GM18870 (cell line): Measurements from ENCODE around the gene PPP5C.

Experiments
- ATAC-seq: cut with Tn5 transposase; IDR thresholded peaks from one replicate; pipeline ENCODE4 v1.9.1; 2021; ENCODE audit warnings: moderate library complexity; ENCODE audit not compliant: unreplicated experiment

The PPP5C gene

GRCh38 chr19:46328079-46328478 lies 18.8 kb upstream of the PPP5C start:
- ATAC-seq: no peak

DNA sequence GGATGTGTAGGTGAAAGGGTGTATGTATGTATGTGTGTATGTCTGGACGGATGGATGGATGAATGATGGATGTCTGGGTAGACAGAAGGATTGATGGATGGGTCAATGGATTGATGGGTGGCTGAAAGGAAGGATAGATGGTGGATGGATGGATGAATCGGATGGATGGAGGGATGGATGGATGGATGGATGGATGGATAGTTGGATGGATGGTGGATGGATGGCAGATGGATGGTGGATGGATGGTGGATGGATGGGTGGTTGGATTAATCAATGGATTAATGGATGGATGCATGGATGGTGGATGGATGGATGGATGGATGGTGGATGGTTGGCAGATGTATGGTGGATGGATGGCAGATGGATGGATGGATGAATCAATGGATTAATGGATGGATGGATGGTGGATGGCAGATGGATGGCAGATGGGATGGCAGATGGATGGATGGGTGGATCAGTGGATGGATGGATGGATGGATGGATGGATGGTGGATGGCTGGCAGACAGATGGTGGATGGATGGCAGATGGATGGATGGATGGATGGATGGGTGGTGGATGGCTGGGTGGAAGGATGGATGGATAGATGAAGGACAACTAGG lies 16.5 kb upstream of the PPP5C start:
- no peak for ATAC-seq

GRCh38 chr19:46337487-46337886 lies 9.4 kb upstream of the PPP5C start:
- no peak for ATAC-seq

- ATAC-seq: no peak
Measured at GRCh38 chr19:46339446-46339845, 7.4 kb upstream of the PPP5C start.

DNA sequence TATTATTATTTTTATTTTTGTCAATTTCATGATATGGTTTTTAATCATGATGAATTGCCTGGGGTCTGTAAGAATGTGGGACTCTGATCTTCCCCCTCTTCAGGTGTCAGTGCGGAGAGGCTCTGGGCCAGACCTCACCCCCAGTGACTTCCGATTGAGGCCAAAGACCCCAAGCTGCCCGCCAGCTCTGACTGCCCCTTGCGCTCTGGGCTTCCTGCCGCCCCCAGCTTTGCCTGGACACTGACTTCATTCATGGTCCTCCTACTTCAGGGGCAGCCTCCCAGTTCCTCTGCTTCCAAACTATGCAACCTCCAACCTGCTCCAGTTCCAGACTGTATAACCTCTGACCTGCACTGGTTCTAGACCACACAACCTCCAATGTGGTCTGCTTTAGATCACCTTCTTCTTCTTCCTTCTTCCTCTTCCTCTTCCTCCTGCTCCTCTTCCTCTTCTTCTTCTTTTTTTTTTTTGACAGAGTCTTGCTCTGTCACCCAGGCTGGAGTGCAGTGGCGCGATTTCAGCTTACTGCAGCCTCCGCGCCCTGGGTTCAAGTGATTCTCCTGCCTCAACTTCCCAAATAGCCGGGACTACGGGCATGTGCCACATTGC lies 6.7 kb upstream of the PPP5C start:
- no peak for ATAC-seq

- no peak for ATAC-seq
Measured at GRCh38 chr19:46341937-46342336, 5.0 kb upstream of the PPP5C start.

DNA sequence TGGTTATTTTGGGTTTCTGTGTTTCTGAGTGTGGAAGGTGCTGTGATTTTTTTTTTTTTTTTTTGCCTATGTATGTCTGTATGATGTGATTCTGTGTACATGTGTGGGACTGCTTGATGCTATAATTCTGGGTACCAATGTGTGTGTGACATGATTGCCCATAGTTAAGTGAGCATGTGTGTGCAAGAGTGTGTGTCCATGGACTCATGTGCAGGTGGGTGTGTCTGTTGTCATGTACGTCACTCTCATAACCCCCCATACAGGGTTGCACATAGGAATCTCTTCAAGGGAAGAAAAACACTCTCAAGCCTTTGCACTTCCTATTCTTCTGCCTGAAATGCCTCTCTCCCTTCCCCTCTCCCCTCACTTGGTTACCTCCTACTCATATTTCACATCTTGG lies 2.5 kb upstream of the PPP5C start:
- ATAC-seq: no peak

GRCh38 chr19:46345157-46345556 lies 1.7 kb upstream of the PPP5C start:
- no peak for ATAC-seq

- no peak for ATAC-seq
Measured at GRCh38 chr19:46347572-46347883, 641 bp downstream of the PPP5C start.

DNA sequence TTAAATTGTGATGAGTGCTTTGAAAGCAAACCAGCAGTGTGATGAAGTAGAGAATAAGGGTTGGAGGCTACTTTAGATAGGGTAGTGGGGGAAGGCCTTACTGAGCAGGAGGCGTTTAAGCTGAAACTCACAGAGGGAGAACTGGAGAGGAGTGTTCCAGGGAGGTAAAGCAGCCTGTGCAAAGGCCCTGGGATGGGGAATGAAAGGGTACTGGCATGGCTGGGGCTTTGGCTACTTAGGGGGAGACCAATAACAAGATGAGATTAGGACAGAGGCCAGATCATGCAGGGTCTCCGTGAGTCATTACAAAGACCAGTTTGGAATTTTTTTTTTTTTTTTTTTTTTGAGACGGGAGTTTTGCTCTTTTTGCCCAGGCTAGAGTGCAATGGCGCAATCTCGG lies 1.1 kb downstream of the PPP5C start:
- no peak for ATAC-seq

DNA sequence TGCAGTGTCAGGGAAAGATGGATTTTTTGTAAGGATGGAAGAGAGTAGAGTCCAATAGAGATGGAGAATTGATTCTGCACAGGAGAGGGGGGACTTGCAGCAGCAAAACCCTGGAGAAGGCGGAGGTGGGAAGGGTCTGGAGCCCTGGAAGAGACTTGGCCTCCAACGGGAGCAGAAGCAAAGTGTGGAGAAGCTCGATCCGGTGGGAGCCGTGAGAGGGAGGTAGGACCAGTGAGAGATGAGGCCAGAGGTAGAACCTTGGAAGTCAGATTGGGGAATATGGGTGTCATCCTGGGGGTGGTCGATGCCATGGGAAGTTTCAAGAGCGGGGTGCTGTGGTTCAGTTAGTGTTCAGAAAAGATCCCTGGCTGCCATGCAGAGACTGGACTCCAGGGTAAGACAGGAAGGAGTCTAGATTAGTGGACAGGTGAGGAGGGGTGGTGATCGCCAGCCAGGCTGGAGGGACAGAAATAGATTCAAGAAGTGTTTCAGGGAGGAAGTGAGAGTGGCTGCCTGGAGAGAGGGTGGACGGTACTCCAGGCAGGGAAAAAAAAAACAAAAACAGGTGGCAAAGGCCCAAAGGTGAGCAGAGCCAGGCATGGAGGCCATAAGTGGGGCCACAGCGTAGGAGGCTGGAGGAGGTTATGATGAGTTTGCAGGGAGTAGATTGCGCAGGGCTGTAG lies 2.6 kb downstream of the PPP5C start:
- ATAC-seq: no peak

- no peak for ATAC-seq
Measured at GRCh38 chr19:46350029-46350757, 3.3 kb downstream of the PPP5C start.

DNA sequence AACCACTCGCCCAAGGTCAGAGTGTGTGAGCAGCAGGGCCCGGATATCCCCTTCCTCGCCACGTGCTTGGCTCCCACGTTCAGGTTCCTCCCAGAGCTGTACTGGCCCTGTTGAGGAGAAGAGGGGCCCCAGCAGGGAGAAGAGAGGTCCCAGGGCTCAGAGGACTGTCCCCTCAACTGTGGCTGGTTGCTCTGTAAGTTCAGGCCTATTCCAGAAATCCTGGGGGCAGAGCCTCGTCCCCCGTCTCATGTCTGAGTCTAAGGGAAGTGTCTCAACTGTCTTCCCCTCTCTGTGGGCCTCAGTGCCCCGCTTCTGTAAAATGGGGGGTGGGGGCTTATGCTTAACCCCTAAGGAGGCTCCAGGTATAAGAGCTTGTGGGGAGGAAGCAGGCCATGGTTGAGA lies 3.9 kb downstream of the PPP5C start:
- ATAC-seq: no peak

DNA sequence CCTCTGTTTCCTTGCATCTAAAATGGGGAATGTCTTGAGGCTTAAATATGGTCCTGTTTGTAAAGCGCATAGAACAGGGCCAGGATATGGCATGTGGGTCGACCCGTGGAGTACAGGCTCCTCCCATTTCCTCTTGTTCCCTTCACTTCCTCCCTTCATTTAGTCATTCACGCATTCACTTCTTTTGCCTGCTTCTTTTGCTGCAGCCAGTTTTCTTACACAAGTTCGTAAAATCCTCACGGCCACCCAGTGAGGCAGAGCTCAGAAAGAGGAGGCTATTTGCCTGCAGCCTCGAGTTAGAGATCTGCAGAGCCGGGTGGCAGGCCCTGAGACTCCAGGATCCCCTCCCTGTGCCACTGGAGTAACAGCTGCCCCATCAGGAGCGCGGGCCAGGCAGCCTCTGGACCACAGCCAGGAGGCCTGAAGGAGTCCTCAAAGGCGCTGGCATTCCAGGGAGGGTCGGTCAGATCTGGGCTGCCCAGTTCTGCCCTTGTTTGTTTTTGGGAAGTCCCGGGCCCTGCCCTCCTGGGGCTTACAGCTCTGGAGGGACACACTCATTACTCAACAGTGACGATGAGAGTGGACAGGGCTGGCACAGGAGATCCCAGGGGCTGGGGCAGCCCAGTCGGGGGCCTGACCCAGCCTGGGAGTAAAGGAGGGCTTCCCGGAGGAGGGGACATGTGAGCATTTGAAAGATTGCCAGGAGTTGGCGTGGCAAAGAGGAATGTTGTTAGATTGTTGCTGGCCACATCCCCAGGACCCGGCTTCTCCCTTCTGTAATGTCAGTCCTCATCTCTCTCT lies 4.6 kb downstream of the PPP5C start:
- ATAC-seq: no peak

- no peak for ATAC-seq
Measured at GRCh38 chr19:46353730-46354528, 7.0 kb downstream of the PPP5C start.

- no peak for ATAC-seq
Measured at GRCh38 chr19:46355234-46356148, 8.6 kb downstream of the PPP5C start.

- ATAC-seq: no peak
Measured at GRCh38 chr19:46356149-46357055, 9.5 kb downstream of the PPP5C start.

- ATAC-seq: no peak
Measured at GRCh38 chr19:46357846-46358583, 11.1 kb downstream of the PPP5C start.
